HL-60 (cell line): ENCODE measurements around the gene COLQ.

ENCODE experiments used
- DNase-seq, 2 experiments: peaks; one replicate each; pipeline ENCODE4 v3.0.0-alpha.2; 2010 to 2020; ENCODE audit warnings: low read depth in 1 of 2, low spot score in 1 of 2
- H3K27ac ChIP-seq: fragments of 250-450 bp; sonication (Bioruptor Pico); replicated peaks from 2 replicates; pipeline ENCODE4 v1.5.1; 2020; ENCODE audit warnings: mild to moderate bottlenecking, moderate library complexity
- H3K27me3 ChIP-seq: fragments of 250-450 bp; sonication (Bioruptor Pico); 2 replicates; pipeline ENCODE4 v1.5.1; 2021; ENCODE audit warnings: mild to moderate bottlenecking, moderate library complexity; ENCODE audit not compliant: insufficient read depth, poor library complexity, severe bottlenecking
- H3K4me3 ChIP-seq: replicated peaks from 2 replicates; pipeline ENCODE4 v1.5.1; 2011; ENCODE audit warnings: mild to moderate bottlenecking, control low read depth, low read length; ENCODE audit not compliant: insufficient read depth
- CTCF ChIP-seq: IDR thresholded peaks from one replicate; pipeline ENCODE4 v1.5.1; 2011; ENCODE audit warnings: low read length, control low read depth, inconsistent platforms; ENCODE audit not compliant: insufficient read depth
- GABPA ChIP-seq: IDR thresholded peaks from 2 replicates; pipeline ENCODE4 v1.6.1; 2012; ENCODE audit warnings: low read depth
- POLR2AphosphoS5 ChIP-seq: IDR thresholded peaks from 2 replicates; pipeline ENCODE4 v1.6.1; 2012; ENCODE audit warnings: low read depth
- REST ChIP-seq: IDR thresholded peaks from 2 replicates; pipeline ENCODE4 v1.6.1; 2012; ENCODE audit warnings: low read depth; ENCODE audit not compliant: insufficient replicate concordance
- SPI1 ChIP-seq: IDR thresholded peaks from 2 replicates; pipeline ENCODE4 v1.6.1; 2012; ENCODE audit warnings: low read depth, mild to moderate bottlenecking, borderline replicate concordance

COLQ gene

GRCh38 chr3:15450438-15451215 lies 70.9 kb downstream of the COLQ start:
- no peak for TF ChIP-seq POLR2AphosphoS5
- TF ChIP-seq SPI1 = no peak
- TF ChIP-seq CTCF = no peak
- TF ChIP-seq GABPA = no peak
- TF ChIP-seq REST = no peak
- no peak overlapping the region for H3K27ac ChIP-seq
- H3K4me3 ChIP-seq = no peak overlapping the region
- DNase-seq = no peak
- H3K27me3 ChIP-seq = no peaks in the 10 kb centered on the region

DNA sequence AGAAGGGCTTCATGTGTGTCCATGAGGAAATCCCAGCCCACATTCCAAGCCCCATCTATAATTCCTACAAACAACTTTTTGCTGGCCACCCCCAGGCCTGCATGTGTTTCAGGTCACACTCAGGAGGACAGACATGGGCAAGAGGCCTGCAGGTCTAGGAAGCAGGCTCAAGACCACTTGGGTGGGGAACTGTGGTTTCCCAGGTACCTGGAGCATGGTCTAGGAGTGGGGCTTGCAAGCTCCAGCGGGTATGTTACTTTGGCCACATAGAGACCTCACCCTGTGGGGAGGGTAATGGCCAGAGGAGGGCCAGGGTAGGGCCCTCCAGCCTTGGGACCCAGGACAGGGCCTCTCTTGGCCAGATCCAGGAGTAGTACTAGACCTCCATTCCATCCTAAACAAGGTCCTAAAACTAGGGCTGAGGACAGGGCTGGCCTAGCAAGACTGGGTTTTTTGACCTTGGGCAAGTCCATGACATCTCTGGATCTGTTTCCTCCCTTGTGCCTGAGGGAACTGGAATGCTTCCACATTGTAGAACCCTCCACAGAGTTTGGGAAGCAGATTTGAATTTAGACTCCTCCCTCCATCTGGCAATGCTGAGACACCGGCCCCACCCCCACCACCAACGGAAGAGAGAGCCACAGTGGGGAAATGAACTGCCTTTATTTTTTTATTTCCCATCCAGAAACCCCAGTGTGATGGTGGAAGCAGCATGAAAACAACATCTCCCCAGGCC lies 71.8 kb downstream of the COLQ start:
- Histone ChIP-seq H3K27me3 (no peaks in the 10 kb centered on the region), H3K27ac (no peak overlapping the region), H3K4me3 (no peak overlapping the region)
- DNase-seq = no peak
- TF ChIP-seq POLR2AphosphoS5 (no peak), GABPA (no peak), REST (no peak), SPI1 (no peak), CTCF (no peak)

GRCh38 chr3:15443826-15444524 lies 77.5 kb downstream of the COLQ start:
- Histone ChIP-seq H3K4me3 (no peak overlapping the region), H3K27me3 (no peaks in the 10 kb centered on the region), H3K27ac (no peak overlapping the region)
- TF ChIP-seq SPI1 = no peak
- TF ChIP-seq CTCF = no peak
- DNase-seq = no peak
